PC-9 (cell line): Measurements from ENCODE around the gene ATXN1. TPM values are rescaled to one million over a fixed set of nuclear protein-coding genes. Genes with fewer than 3 reads are reported as not detected.

ENCODE experiments used
- BruUV-seq: library from RNA; stranded (reverse); fragments of 400-500 nt; replicated peaks from 2 replicates; lab custom pipeline; 2021; lab: Mats Ljungman, UMichigan
- CTCF ChIA-PET: fragments of 300-600 bp; sonication (Branson Sonifier 250); formaldehyde crosslinking; loops from one replicate; lab custom pipeline; 2022; ENCODE audit warnings: antibody characterized with exemption; lab: Charles Lee
- POLR2A ChIA-PET: fragments of 300-600 bp; sonication (Branson Sonifier 250); formaldehyde crosslinking; loops from one replicate; lab custom pipeline; 2022; ENCODE audit warnings: antibody characterized with exemption; ENCODE audit not compliant: unreplicated experiment; lab: Charles Lee
- DNase-seq, 2 experiments: peaks; one replicate each; pipeline versions ENCODE4 v3.0.0 to v3.0.0-alpha.2; 2015 to 2022; ENCODE audit warnings: mixed read lengths in 1 of 2
- H2AFZ ChIP-seq: fragments of 200-600 bp; sonication (generic); 2 replicates; pipeline ENCODE4 v1.8.1; 2017; ENCODE audit warnings: antibody characterized with exemption
- H3F3A ChIP-seq: fragments of 200-600 bp; sonication (generic); 2 replicates; pipeline ENCODE4 v1.8.1; 2017; ENCODE audit warnings: antibody characterized with exemption, mild to moderate bottlenecking, low read depth; ENCODE audit not compliant: insufficient read depth
- H3K27ac ChIP-seq: fragments of 200-600 bp; sonication (generic); 2 replicates; pipeline ENCODE4 v1.6.1; 2016; ENCODE audit warnings: mixed run types
- H3K27me3 ChIP-seq: fragments of 200-600 bp; sonication (generic); 2 replicates; pipeline ENCODE4 v1.6.1; 2016; ENCODE audit warnings: low read depth, mixed run types; ENCODE audit not compliant: insufficient read depth
- H3K36me3 ChIP-seq: fragments of 200-600 bp; sonication (generic); 2 replicates; pipeline ENCODE4 v1.6.1; 2016; ENCODE audit warnings: low read depth, mixed run types
- H3K4me1 ChIP-seq: fragments of 200-600 bp; sonication (generic); replicated peaks from 2 replicates; pipeline ENCODE4 v1.6.1; 2016; ENCODE audit warnings: mixed run types; ENCODE audit not compliant: insufficient read depth
- H3K4me2 ChIP-seq: fragments of 200-600 bp; sonication (generic); 2 replicates; pipeline ENCODE4 v1.6.1; 2017; ENCODE audit warnings: mixed run types
- H3K4me3 ChIP-seq: fragments of 200-600 bp; sonication (generic); 2 replicates; pipeline ENCODE4 v1.6.1; 2016; ENCODE audit warnings: mixed run types
- H3K79me2 ChIP-seq: fragments of 200-600 bp; sonication (generic); 2 replicates; pipeline ENCODE4 v1.6.1; 2017; ENCODE audit warnings: low read depth, mixed run types
- H3K9me2 ChIP-seq: fragments of 200-600 bp; sonication (generic); 2 replicates; pipeline ENCODE4 v1.8.1; 2017; ENCODE audit warnings: mild to moderate bottlenecking; ENCODE audit not compliant: insufficient read depth
- H3K9me3 ChIP-seq: fragments of 200-600 bp; sonication (generic); 2 replicates; pipeline ENCODE4 v1.8.1; 2016; ENCODE audit warnings: low read depth; ENCODE audit not compliant: insufficient read depth
- H4K20me1 ChIP-seq: fragments of 200-600 bp; sonication (generic); 2 replicates; pipeline ENCODE4 v1.8.1; 2017; ENCODE audit not compliant: insufficient read depth
- EZH2 ChIP-seq: fragments of 200-600 bp; sonication (generic); IDR thresholded peaks from 2 replicates; pipeline ENCODE4 v1.8.0; 2017; ENCODE audit warnings: antibody characterized with exemption, low read depth
- intact Hi-C: fragments of 100-400 bp; cut with micrococcal nuclease; formaldehyde crosslinking; loops from one replicate; pipeline ENCODE4 v1.10.0; 2022; ENCODE audit not compliant: unreplicated experiment
- total RNA-seq: library from RNA; stranded (reverse); gene quantifications from 2 replicates; pipeline ENCODE4 v1.2.3, GENCODE V29; 2021
- TF ChIP-seq, protein P1 (sequence below): fragments of 200-600 bp; sonication (generic); conservative IDR thresholded peaks from 2 replicates; pipeline ENCODE4 v1.6.1; 2017; ENCODE audit warnings: mixed run types, antibody characterized with exemption, mild to moderate bottlenecking, moderate library complexity

ATXN1 gene
- total RNA-seq, 1 experiment from 2014 or later, result 42.7 TPM

DNA sequence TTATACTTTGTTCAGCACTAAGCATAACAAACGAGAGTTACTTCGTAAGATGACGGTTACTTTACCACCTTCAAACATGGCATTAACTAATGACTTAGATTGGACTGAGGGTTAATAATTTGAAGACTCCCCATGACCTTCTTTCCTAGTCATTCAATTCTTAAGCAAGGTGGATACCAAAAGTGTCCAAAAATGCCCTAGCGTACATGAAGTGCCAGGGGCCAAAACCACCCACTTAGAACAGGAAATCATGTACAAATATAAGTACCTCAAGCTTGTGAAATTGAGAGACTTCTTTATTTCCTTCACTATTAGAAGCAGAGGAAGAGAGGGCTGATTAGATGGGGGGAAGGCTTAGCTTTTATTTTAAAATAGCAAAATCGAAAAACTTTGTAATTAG lies 166.4 kb downstream of the ATXN1 start:
- TF ChIP-seq EZH2, result no peak
- TF ChIP-seq, protein P1, sequence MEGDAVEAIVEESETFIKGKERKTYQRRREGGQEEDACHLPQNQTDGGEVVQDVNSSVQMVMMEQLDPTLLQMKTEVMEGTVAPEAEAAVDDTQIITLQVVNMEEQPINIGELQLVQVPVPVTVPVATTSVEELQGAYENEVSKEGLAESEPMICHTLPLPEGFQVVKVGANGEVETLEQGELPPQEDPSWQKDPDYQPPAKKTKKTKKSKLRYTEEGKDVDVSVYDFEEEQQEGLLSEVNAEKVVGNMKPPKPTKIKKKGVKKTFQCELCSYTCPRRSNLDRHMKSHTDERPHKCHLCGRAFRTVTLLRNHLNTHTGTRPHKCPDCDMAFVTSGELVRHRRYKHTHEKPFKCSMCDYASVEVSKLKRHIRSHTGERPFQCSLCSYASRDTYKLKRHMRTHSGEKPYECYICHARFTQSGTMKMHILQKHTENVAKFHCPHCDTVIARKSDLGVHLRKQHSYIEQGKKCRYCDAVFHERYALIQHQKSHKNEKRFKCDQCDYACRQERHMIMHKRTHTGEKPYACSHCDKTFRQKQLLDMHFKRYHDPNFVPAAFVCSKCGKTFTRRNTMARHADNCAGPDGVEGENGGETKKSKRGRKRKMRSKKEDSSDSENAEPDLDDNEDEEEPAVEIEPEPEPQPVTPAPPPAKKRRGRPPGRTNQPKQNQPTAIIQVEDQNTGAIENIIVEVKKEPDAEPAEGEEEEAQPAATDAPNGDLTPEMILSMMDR, result no peak
- H3K36me3 ChIP-seq, result no peaks in the 10 kb centered on the region
- no peaks in the 10 kb centered on the region; the same call in 1 of the 2 replicates for H4K20me1 ChIP-seq
- H3K4me1 ChIP-seq, result no peaks in the 10 kb centered on the region
- intact Hi-C loops, result no loop called here
- no peaks in the 10 kb centered on the region for H3K79me2 ChIP-seq
- H3K4me3 ChIP-seq, result no peak overlapping the region
- H3F3A ChIP-seq, result peaks cover 5% of the 10 kb centered on the region; the same call in 1 of the 2 replicates
- DNase-seq, result no peak
- H3K4me2 ChIP-seq, result no peak overlapping the region
- no peak overlapping the region for H2AFZ ChIP-seq
- H3K9me3 ChIP-seq, result no peaks in the 10 kb centered on the region
- CTCF ChIA-PET, result no interaction called here
- POLR2A ChIA-PET, result no interaction called here
- no peaks in the 10 kb centered on the region for H3K9me2 ChIP-seq
- no peaks in the 10 kb centered on the region for H3K27me3 ChIP-seq
- H3K27ac ChIP-seq, result no peak overlapping the region
- BruUV-seq, result no TSS peak

DNA sequence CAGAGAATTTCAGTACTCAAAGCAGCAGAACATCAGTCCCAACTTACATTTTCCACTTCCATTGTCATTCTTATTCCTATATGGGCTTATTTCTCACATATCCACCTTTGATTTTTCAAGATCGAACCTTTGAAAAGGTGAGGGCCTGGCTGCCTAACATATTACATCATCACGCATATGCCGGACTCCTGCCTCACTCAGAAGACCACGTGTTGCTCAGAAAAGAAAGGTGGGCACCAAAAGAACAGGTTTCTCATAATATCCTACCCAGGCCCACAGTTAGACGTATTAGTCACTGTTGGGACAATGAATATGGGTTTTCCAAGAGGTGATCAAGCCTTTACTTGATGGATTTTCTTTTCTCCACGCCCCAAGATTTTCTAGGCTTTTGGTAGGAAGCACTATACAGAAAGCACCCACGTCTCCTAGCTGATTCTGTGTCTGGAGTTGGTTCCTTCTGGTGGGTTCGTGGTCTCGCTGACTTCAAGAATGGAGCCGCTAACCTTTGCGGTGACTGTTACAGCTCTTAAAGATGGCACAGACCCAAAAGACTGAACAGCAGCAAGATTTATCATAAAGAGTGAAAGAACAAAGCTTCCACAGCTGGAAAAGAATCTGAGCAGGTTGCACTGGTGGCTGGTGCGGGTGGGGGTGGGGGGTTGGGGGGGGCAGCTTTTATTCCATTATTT lies 168.9 kb downstream of the ATXN1 start:
- Histone ChIP-seq H3K9me2 (no peaks in the 10 kb centered on the region), H3K36me3 (no peaks in the 10 kb centered on the region), H3K9me3 (no peaks in the 10 kb centered on the region), H3K79me2 (no peaks in the 10 kb centered on the region), H4K20me1 (no peaks in the 10 kb centered on the region; the same call in 1 of the 2 replicates), H2AFZ (no peak overlapping the region), H3K4me3 (no peak overlapping the region), H3K27ac (no peak overlapping the region), H3K4me2 (no peak overlapping the region), H3K27me3 (no peaks in the 10 kb centered on the region), H3F3A (peaks cover 5% of the 10 kb centered on the region; the same call in 1 of the 2 replicates), H3K4me1 (no peaks in the 10 kb centered on the region)
- DNase-seq, result no peak
- no TSS peak for BruUV-seq
- TF ChIP-seq EZH2, result no peak
- TF ChIP-seq, protein P1, result no peak
- intact Hi-C loops, result no loop called here
- CTCF ChIA-PET, result no interaction called here
- POLR2A ChIA-PET, result no interaction called here

DNA sequence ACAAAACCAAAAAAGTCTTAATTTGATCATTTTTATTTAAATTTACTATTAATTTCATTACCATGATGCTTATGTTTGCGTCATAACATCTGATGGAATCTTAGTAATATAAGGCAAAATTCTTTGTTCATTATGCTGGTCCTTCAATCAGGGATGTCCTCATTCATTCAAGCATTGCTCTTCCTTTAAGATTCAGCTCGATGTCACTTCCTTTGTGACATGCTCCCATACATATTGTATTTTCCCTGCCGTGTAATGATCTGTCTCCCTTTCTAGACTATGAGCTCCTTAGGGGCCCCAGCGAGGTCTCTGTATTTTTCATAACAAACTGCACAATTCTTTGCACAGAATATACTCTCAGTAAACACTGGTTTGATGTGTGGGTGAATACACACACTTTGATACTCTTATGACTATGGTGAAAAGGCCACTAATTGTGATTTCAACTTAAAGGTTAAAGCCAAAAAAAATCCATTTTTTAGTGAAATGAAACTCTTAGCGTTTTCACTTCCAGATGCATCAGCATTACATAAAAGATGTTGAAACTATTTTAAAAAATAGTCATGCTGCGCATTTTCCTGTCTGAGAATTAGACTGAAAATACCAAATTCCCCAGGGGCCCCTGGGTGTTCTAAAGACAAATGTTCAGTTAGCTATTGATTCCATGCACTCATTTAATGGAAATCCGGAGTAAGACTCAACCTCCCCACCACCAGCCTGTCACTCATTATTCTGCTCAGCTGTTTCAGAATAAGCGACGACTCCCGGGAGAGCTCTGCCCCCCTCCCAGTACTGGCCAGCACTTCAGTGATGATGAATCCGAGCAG lies 169.7 kb downstream of the ATXN1 start:
- Histone ChIP-seq H3K4me2 (no peak overlapping the region), H3K27me3 (no peaks in the 10 kb centered on the region), H3K4me1 (no peaks in the 10 kb centered on the region), H3F3A (peaks cover 5% of the 10 kb centered on the region; the same call in 1 of the 2 replicates), H3K27ac (no peak overlapping the region), H3K4me3 (no peak overlapping the region), H3K36me3 (no peaks in the 10 kb centered on the region), H2AFZ (no peak overlapping the region), H3K79me2 (no peaks in the 10 kb centered on the region), H4K20me1 (no peaks in the 10 kb centered on the region; the same call in 1 of the 2 replicates), H3K9me3 (no peaks in the 10 kb centered on the region), H3K9me2 (no peaks in the 10 kb centered on the region)
- DNase-seq, result no peak
- TF ChIP-seq EZH2, result no peak
- TF ChIP-seq, protein P1, result no peak
- CTCF ChIA-PET, result no interaction called here
- POLR2A ChIA-PET, result no interaction called here
- BruUV-seq, result no TSS peak
- intact Hi-C loops, result no loop called here
